ENCODE data around the gene LITAFD.

Gene LITAFD

GRCh38 chr16:8886593-8887430 is 4.7 kb downstream of the LITAFD start:
- Mint-ChIP-seq H3K4me3 (no peak overlapping the region), H3K27ac (peak overlapping the region in 1 of 3 experiments; percentile 12), H3K4me1 (peaks cover 12% of the 10 kb centered on the region), H3K27me3 (ENCODE audit: low read depth) (peaks cover 7% of the 10 kb centered on the region), H3K36me3 (ENCODE audit: low read depth) (peaks cover 24% of the 10 kb centered on the region), H3K9me3 (no peaks in the 10 kb centered on the region)
- TF ChIP-seq, protein P1, sequence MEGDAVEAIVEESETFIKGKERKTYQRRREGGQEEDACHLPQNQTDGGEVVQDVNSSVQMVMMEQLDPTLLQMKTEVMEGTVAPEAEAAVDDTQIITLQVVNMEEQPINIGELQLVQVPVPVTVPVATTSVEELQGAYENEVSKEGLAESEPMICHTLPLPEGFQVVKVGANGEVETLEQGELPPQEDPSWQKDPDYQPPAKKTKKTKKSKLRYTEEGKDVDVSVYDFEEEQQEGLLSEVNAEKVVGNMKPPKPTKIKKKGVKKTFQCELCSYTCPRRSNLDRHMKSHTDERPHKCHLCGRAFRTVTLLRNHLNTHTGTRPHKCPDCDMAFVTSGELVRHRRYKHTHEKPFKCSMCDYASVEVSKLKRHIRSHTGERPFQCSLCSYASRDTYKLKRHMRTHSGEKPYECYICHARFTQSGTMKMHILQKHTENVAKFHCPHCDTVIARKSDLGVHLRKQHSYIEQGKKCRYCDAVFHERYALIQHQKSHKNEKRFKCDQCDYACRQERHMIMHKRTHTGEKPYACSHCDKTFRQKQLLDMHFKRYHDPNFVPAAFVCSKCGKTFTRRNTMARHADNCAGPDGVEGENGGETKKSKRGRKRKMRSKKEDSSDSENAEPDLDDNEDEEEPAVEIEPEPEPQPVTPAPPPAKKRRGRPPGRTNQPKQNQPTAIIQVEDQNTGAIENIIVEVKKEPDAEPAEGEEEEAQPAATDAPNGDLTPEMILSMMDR (IDR thresholded peaks at IDR 0.05; ENCODE audit: unreplicated experiment in 3 of 3): no peak

DNA sequence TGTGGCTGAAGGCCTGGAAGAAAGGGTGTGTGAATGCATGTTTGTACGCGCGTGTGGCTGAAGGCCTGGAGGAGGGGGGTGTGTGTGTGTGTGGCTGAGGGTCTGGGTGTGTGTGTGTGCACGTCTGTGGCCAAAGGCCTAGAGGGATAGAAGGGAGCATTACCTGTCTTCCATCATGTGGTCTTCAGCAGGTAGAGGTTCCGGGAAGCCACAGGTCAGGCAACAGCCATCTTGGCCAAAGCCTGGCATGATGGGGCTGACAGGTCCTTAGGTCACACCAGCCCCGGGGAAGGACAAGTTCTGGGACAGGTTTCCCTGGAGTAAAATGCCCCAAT is 5.2 kb downstream of the LITAFD start:
- TF ChIP-seq, protein P1 (IDR thresholded peaks at IDR 0.05; ENCODE audit: unreplicated experiment in 3 of 3): no peak
- H3K4me1 Mint-ChIP-seq: peaks cover 17% of the 10 kb centered on the region
- H3K27ac Mint-ChIP-seq: peak overlapping the region in 1 of 3 experiments; percentile 12
- H3K9me3 Mint-ChIP-seq: no peaks in the 10 kb centered on the region
- no peak overlapping the region for H3K4me3 Mint-ChIP-seq
- peaks cover 30% of the 10 kb centered on the region for H3K36me3 Mint-ChIP-seq (ENCODE audit: low read depth)
- peaks cover 7% of the 10 kb centered on the region for H3K27me3 Mint-ChIP-seq (ENCODE audit: low read depth)

- Mint-ChIP-seq H3K27ac (no peak overlapping the region), H3K4me1 (peaks cover 19% of the 10 kb centered on the region), H3K4me3 (no peak overlapping the region), H3K36me3 (ENCODE audit: low read depth) (peaks cover 37% of the 10 kb centered on the region), H3K27me3 (ENCODE audit: low read depth) (peaks cover 7% of the 10 kb centered on the region), H3K9me3 (no peaks in the 10 kb centered on the region)
- TF ChIP-seq, protein P1 (IDR thresholded peaks at IDR 0.05; ENCODE audit: unreplicated experiment in 3 of 3): no peak
Measured at GRCh38 chr16:8887952-8888560, 5.9 kb downstream of the LITAFD start.

GRCh38 chr16:8888951-8889892 is 7.1 kb downstream of the LITAFD start:
- TF ChIP-seq, protein P1 (IDR thresholded peaks at IDR 0.05; ENCODE audit: unreplicated experiment in 3 of 3): no peak
- no peak overlapping the region for H3K4me3 Mint-ChIP-seq
- H3K27me3 Mint-ChIP-seq (ENCODE audit: low read depth): peaks cover 7% of the 10 kb centered on the region
- H3K4me1 Mint-ChIP-seq: peaks cover 25% of the 10 kb centered on the region
- H3K27ac Mint-ChIP-seq: no peak overlapping the region
- H3K9me3 Mint-ChIP-seq: no peaks in the 10 kb centered on the region
- peaks cover 47% of the 10 kb centered on the region for H3K36me3 Mint-ChIP-seq (ENCODE audit: low read depth)

GRCh38 chr16:8889893-8890548 is 7.9 kb downstream of the LITAFD start:
- peaks cover 55% of the 10 kb centered on the region for H3K36me3 Mint-ChIP-seq (ENCODE audit: low read depth)
- no peak overlapping the region for H3K27ac Mint-ChIP-seq
- H3K4me3 Mint-ChIP-seq: no peak overlapping the region
- peaks cover 7% of the 10 kb centered on the region for H3K27me3 Mint-ChIP-seq (ENCODE audit: low read depth)
- H3K9me3 Mint-ChIP-seq: no peaks in the 10 kb centered on the region
- TF ChIP-seq, protein P1 (IDR thresholded peaks at IDR 0.05; ENCODE audit: unreplicated experiment in 3 of 3): no peak
- H3K4me1 Mint-ChIP-seq: peaks cover 25% of the 10 kb centered on the region

Measured in nephron (organoid).